Neural progenitor cell (in vitro differentiated cells): ENCODE data around the gene USP36. TPM values are rescaled to one million over a fixed set of nuclear protein-coding genes. Genes with fewer than 3 reads are reported as not detected.
"Not testable (repeated sequence)": the region's sequence is repeated elsewhere in the genome, so short reads cannot be mapped to it uniquely, and the experiment has no call there.

Experiments
- DNase-seq: peaks from one replicate; pipeline ENCODE4 v3.0.0-alpha.2; 2016; ENCODE audit warnings: low spot score
- H2AFZ ChIP-seq: fragments of 200-600 bp; sonication (generic); replicated peaks from 2 replicates; pipeline ENCODE4 v1.6.1; 2016; ENCODE audit warnings: antibody characterized with exemption
- H3F3A ChIP-seq: fragments of 200-600 bp; sonication (generic); 2 replicates; pipeline ENCODE4 v1.6.1; 2016; ENCODE audit warnings: antibody characterized with exemption, low read depth
- H3K27ac ChIP-seq: fragments of 200-600 bp; sonication (generic); 2 replicates; pipeline ENCODE4 v1.5.1; 2016; ENCODE audit warnings: mild to moderate bottlenecking
- H3K27me3 ChIP-seq: fragments of 200-600 bp; sonication (generic); 2 replicates; pipeline ENCODE4 v1.6.1; 2016; ENCODE audit warnings: mild to moderate bottlenecking, moderate library complexity
- H3K36me3 ChIP-seq: fragments of 200-600 bp; sonication (generic); 2 replicates; pipeline ENCODE4 v1.5.1; 2016
- H3K4me1 ChIP-seq: fragments of 200-600 bp; sonication (generic); 2 replicates; pipeline ENCODE4 v1.6.1; 2016; ENCODE audit warnings: mixed run types
- H3K4me2 ChIP-seq: fragments of 200-600 bp; sonication (generic); 2 replicates; pipeline ENCODE4 v1.6.1; 2016
- H3K4me3 ChIP-seq: fragments of 200-600 bp; sonication (generic); 2 replicates; pipeline ENCODE4 v1.5.1; 2016
- H3K79me2 ChIP-seq: fragments of 200-600 bp; sonication (generic); 2 replicates; pipeline ENCODE4 v1.6.1; 2016; ENCODE audit warnings: low read depth
- H3K9ac ChIP-seq: fragments of 200-600 bp; sonication (generic); 2 replicates; pipeline ENCODE4 v1.6.1; 2016
- H3K9me3 ChIP-seq: fragments of 200-600 bp; sonication (generic); 2 replicates; pipeline ENCODE4 v1.5.1; 2016; ENCODE audit warnings: low read depth
- H4K20me1 ChIP-seq: fragments of 200-600 bp; sonication (generic); 2 replicates; pipeline ENCODE4 v1.6.1; 2016; ENCODE audit warnings: low read depth
- H3K27ac Mint-ChIP-seq: 3 replicates; pipeline ENCODE4 v1.8.0; 2021; ENCODE audit warnings: mixed read lengths
- H3K27me3 Mint-ChIP-seq: 2 replicates; pipeline ENCODE4 v1.8.0; 2022; ENCODE audit warnings: low read depth, mild to moderate bottlenecking, inconsistent platforms, moderate library complexity, mixed read lengths; ENCODE audit not compliant: insufficient read depth
- H3K36me3 Mint-ChIP-seq: 3 replicates; pipeline ENCODE4 v1.8.0; 2021; ENCODE audit warnings: mixed read lengths
- H3K4me1 Mint-ChIP-seq: 3 replicates; pipeline ENCODE4 v1.8.0; 2021; ENCODE audit warnings: mixed read lengths
- H3K4me3 Mint-ChIP-seq: 3 replicates; pipeline ENCODE4 v1.8.0; 2021; ENCODE audit warnings: mild to moderate bottlenecking, moderate library complexity, mixed read lengths
- H3K9me3 Mint-ChIP-seq: 3 replicates; pipeline ENCODE4 v1.8.0; 2020; ENCODE audit warnings: mixed read lengths
- CTCF ChIP-seq: fragments of 200-600 bp; sonication (generic); IDR thresholded peaks from 2 replicates; pipeline ENCODE4 v1.5.1; 2017; ENCODE audit warnings: antibody characterized with exemption, mild to moderate bottlenecking
- EZH2 ChIP-seq: fragments of 200-600 bp; sonication (generic); IDR thresholded peaks from 2 replicates; pipeline ENCODE4 v1.6.1; 2017; ENCODE audit warnings: antibody characterized with exemption, mild to moderate bottlenecking, moderate library complexity
- EZH2phosphoT487 ChIP-seq: fragments of 200-600 bp; sonication (generic); IDR thresholded peaks from 2 replicates; pipeline ENCODE4 v1.6.1; 2017; ENCODE audit warnings: antibody characterized with exemption
- total RNA-seq: library from RNA; depleted of rRNA; stranded (reverse); fragments of >200 nt; gene quantifications from 2 replicates; pipeline ENCODE4 v1.2.3, GENCODE V29; 2015; ENCODE audit warnings: low replicate concordance

USP36 gene
- total RNA-seq, 1 donor from 2014 or later = 16.6 TPM

- Histone ChIP-seq H3K36me3 (no peaks in the 10 kb centered on the region), H2AFZ (peak overlapping the region; percentile 95), H4K20me1 (peaks cover 36% of the 10 kb centered on the region), H3K4me1 (peaks cover 12% of the 10 kb centered on the region), H3K27me3 (peaks cover 34% of the 10 kb centered on the region), H3K4me3 (peak overlapping the region; percentile 99), H3K9ac (no peak overlapping the region), H3K27ac (no peak overlapping the region), H3F3A (peaks cover 29% of the 10 kb centered on the region), H3K4me2 (peak overlapping the region; percentile 86), H3K79me2 (peaks cover 8% of the 10 kb centered on the region), H3K9me3 (no peaks in the 10 kb centered on the region)
- H3K27me3 Mint-ChIP-seq = peaks cover 8% of the 10 kb centered on the region
- H3K27ac Mint-ChIP-seq = no peak overlapping the region
- peak; percentile 71 for DNase-seq
- no peaks in the 10 kb centered on the region for H3K9me3 Mint-ChIP-seq
- no peaks in the 10 kb centered on the region for H3K36me3 Mint-ChIP-seq
- TF ChIP-seq EZH2 (no peak), CTCF (no peak), EZH2phosphoT487 (no peak)
- peak overlapping the region; percentile 90 for H3K4me3 Mint-ChIP-seq
- peaks cover 19% of the 10 kb centered on the region for H3K4me1 Mint-ChIP-seq
Observed at GRCh38 chr17:78781104-78781892, 59.3 kb downstream of the USP36 start.

GRCh38 chr17:78780335-78780734, 60.3 kb downstream of the USP36 start:
- peaks cover 36% of the 10 kb centered on the region for H4K20me1 ChIP-seq
- H3K27me3 Mint-ChIP-seq = peaks cover 8% of the 10 kb centered on the region
- no peak overlapping the region for H2AFZ ChIP-seq
- H3K27ac Mint-ChIP-seq = no peak overlapping the region
- no peak overlapping the region for H3K9ac ChIP-seq
- peaks cover 12% of the 10 kb centered on the region for H3K4me1 ChIP-seq
- H3K9me3 Mint-ChIP-seq = no peaks in the 10 kb centered on the region
- H3K36me3 Mint-ChIP-seq = no peaks in the 10 kb centered on the region
- no peak overlapping the region for H3K4me2 ChIP-seq
- no peak for TF ChIP-seq CTCF
- TF ChIP-seq EZH2 = no peak
- no peak overlapping the region for H3K27ac ChIP-seq
- peaks cover 8% of the 10 kb centered on the region for H3K79me2 ChIP-seq
- peaks cover 19% of the 10 kb centered on the region for H3K4me1 Mint-ChIP-seq
- no peaks in the 10 kb centered on the region for H3K36me3 ChIP-seq
- DNase-seq = no peak
- peaks cover 35% of the 10 kb centered on the region for H3K27me3 ChIP-seq
- peaks cover 29% of the 10 kb centered on the region for H3F3A ChIP-seq
- H3K9me3 ChIP-seq = no peaks in the 10 kb centered on the region
- no peak overlapping the region for H3K4me3 ChIP-seq
- H3K4me3 Mint-ChIP-seq = peak overlapping the region; percentile 67

- Histone ChIP-seq H2AFZ (no peak overlapping the region), H3K4me3 (no peak overlapping the region), H3K27ac (no peak overlapping the region), H4K20me1 (peaks cover 37% of the 10 kb centered on the region), H3F3A (peaks cover 29% of the 10 kb centered on the region), H3K4me2 (no peak overlapping the region), H3K9me3 (no peaks in the 10 kb centered on the region), H3K4me1 (peaks cover 12% of the 10 kb centered on the region), H3K9ac (no peak overlapping the region), H3K36me3 (no peaks in the 10 kb centered on the region), H3K79me2 (peaks cover 8% of the 10 kb centered on the region), H3K27me3 (peaks cover 37% of the 10 kb centered on the region)
- no peak overlapping the region for H3K27ac Mint-ChIP-seq
- no peaks in the 10 kb centered on the region for H3K36me3 Mint-ChIP-seq
- DNase-seq = peak; percentile 41
- H3K9me3 Mint-ChIP-seq = no peaks in the 10 kb centered on the region
- peak overlapping the region; percentile 67 for H3K4me3 Mint-ChIP-seq
- H3K4me1 Mint-ChIP-seq = peaks cover 19% of the 10 kb centered on the region
- TF ChIP-seq CTCF (no peak), EZH2 (no peak), EZH2phosphoT487 (no peak)
- peaks cover 8% of the 10 kb centered on the region for H3K27me3 Mint-ChIP-seq
Observed at GRCh38 chr17:78779850-78780249, 60.8 kb downstream of the USP36 start.

- H3K4me2 ChIP-seq, H2AFZ ChIP-seq, H3K9me3 ChIP-seq, H3K27ac Mint-ChIP-seq, H3K79me2 ChIP-seq, H3K36me3 Mint-ChIP-seq, H3K9ac ChIP-seq, DNase-seq, H3K27ac ChIP-seq, H3K36me3 ChIP-seq, H3K4me3 ChIP-seq, H3K27me3 Mint-ChIP-seq, H3K9me3 Mint-ChIP-seq: not testable (repeated sequence)
- peaks cover 29% of the 10 kb centered on the region for H3F3A ChIP-seq
- H3K4me1 Mint-ChIP-seq = peaks cover 19% of the 10 kb centered on the region
- H3K4me1 ChIP-seq = peaks cover 12% of the 10 kb centered on the region
- H4K20me1 ChIP-seq = peaks cover 42% of the 10 kb centered on the region
- H3K4me3 Mint-ChIP-seq = peak overlapping the region; percentile 72
- peaks cover 37% of the 10 kb centered on the region for H3K27me3 ChIP-seq
Observed at GRCh38 chr17:78779286-78779651, 61.3 kb downstream of the USP36 start.
